Measurements from ENCODE around the gene SLC37A3.
"Not testable (repeated sequence)": the region's sequence is repeated elsewhere in the genome, so short reads cannot be mapped to it uniquely, and the experiment has no call there.

Gene SLC37A3

GRCh38 chr7:140320078-140320477 lies 78.3 kb downstream of the SLC37A3 start:
- H3K4me3 Mint-ChIP-seq; H3K27me3 Mint-ChIP-seq; H3K27ac Mint-ChIP-seq; DNase-seq; H3K9me3 Mint-ChIP-seq; H3K36me3 Mint-ChIP-seq (ENCODE audit: low read depth): not testable (repeated sequence)
- H3K4me1 Mint-ChIP-seq (ENCODE audit: low read depth): peaks cover 23% of the 10 kb centered on the region

DNA sequence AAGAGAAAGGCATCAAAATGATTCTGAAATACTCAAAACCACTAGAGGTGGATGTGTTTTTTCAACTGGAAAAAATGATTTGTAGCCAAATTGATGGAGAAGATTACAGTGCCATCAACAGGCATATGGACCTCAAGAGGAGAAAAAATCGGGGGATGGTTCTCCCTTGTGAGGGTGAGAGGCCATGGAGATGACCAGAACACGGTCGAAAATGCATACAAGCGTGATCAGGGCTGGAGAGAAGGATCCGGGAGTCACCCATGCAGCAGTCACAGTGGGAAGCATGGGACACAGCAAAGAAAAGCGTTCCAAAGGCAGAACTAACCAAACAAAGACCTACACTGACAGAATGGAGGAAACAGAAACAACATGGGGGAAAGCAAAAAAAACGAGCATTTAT lies 80.3 kb downstream of the SLC37A3 start:
- Mint-ChIP-seq H3K36me3 (ENCODE audit: low read depth) (no peaks in the 10 kb centered on the region), H3K9me3 (no peaks in the 10 kb centered on the region), H3K4me1 (ENCODE audit: low read depth) (peaks cover 23% of the 10 kb centered on the region), H3K27ac (no peak overlapping the region), H3K4me3 (no peak overlapping the region), H3K27me3 (no peaks in the 10 kb centered on the region)
- DNase-seq: no peak

- H3K4me1 Mint-ChIP-seq (ENCODE audit: low read depth): peaks cover 24% of the 10 kb centered on the region
- no peak overlapping the region for H3K4me3 Mint-ChIP-seq
- no peak for DNase-seq
- peaks cover 3% of the 10 kb centered on the region for H3K9me3 Mint-ChIP-seq
- no peaks in the 10 kb centered on the region for H3K36me3 Mint-ChIP-seq (ENCODE audit: low read depth)
- H3K27ac Mint-ChIP-seq: no peak overlapping the region
- no peaks in the 10 kb centered on the region for H3K27me3 Mint-ChIP-seq
Observed at GRCh38 chr7:140317597-140317996, 80.7 kb downstream of the SLC37A3 start.

DNA sequence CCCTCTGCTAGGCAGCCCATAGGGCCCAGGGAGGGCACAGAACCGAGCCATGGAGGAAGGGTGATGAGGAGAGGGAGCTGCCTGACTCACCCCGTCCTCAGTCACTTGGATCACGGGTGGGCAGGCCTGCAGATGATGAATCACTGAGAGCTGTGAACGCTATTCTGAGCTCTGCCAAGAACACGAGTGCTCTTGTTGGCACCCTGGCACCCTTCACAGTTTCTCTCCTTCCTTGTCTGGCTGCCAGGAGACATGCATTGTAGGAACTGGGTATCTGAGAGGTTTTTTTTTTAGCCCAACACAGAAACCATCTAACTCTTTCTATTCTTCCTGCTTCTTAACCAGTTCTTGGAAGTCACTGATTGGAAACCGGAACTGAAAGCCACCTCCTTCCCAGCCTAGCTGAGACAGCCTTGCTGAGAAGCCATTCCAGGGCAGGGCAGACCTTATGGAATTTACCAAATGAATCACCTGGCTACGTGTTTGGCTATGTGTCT lies 82.1 kb downstream of the SLC37A3 start:
- DNase-seq: peak; percentile 26
- Mint-ChIP-seq H3K4me3 (no peak overlapping the region), H3K4me1 (ENCODE audit: low read depth) (peaks cover 25% of the 10 kb centered on the region), H3K36me3 (ENCODE audit: low read depth) (peaks cover 2% of the 10 kb centered on the region), H3K27ac (peak overlapping the region; percentile 67), H3K27me3 (no peaks in the 10 kb centered on the region), H3K9me3 (peaks cover 11% of the 10 kb centered on the region)

DNA sequence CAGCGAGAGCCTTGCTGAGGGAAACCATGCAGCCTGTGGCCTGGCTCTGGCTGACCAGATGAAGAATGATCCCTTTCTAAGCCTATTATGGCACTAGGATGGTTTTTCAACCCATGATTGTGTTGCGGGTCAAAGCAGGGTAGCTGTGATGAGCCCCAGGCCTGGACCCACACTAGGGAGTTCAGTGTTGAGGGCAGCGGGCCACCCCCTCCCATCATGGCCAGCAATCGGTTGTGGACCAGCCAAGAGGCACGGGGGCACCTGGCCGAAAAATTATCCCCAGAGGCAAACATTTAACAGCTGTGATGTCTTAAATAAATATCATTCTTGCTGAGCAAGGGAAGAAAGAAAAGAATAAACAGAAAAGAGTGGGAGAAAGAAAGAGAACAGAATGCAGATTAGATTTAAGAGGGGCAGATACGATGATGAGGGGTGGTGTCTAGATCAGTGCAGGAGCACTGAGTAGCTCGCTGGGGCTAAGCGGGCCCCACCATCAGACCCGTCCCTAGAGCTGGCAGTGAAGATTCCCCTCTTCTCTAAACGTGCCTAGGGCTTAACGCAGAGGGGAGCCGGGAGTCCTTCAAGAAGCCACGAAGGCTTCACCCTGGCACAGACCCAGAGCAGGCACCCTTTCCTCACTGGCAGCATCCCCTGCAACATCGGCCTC lies 82.7 kb downstream of the SLC37A3 start:
- no peak overlapping the region for H3K27ac Mint-ChIP-seq
- peaks cover 11% of the 10 kb centered on the region for H3K9me3 Mint-ChIP-seq
- H3K36me3 Mint-ChIP-seq (ENCODE audit: low read depth): peaks cover 2% of the 10 kb centered on the region
- H3K27me3 Mint-ChIP-seq: no peaks in the 10 kb centered on the region
- H3K4me1 Mint-ChIP-seq (ENCODE audit: low read depth): peaks cover 25% of the 10 kb centered on the region
- H3K4me3 Mint-ChIP-seq: no peak overlapping the region
- no peak for DNase-seq

GRCh38 chr7:140314573-140315480 lies 83.5 kb downstream of the SLC37A3 start:
- Mint-ChIP-seq H3K27ac (no peak overlapping the region), H3K4me3 (no peak overlapping the region), H3K4me1 (ENCODE audit: low read depth) (peaks cover 23% of the 10 kb centered on the region), H3K9me3 (peaks cover 11% of the 10 kb centered on the region), H3K27me3 (no peaks in the 10 kb centered on the region), H3K36me3 (ENCODE audit: low read depth) (peaks cover 2% of the 10 kb centered on the region)
- peak; percentile 6 for DNase-seq

DNA sequence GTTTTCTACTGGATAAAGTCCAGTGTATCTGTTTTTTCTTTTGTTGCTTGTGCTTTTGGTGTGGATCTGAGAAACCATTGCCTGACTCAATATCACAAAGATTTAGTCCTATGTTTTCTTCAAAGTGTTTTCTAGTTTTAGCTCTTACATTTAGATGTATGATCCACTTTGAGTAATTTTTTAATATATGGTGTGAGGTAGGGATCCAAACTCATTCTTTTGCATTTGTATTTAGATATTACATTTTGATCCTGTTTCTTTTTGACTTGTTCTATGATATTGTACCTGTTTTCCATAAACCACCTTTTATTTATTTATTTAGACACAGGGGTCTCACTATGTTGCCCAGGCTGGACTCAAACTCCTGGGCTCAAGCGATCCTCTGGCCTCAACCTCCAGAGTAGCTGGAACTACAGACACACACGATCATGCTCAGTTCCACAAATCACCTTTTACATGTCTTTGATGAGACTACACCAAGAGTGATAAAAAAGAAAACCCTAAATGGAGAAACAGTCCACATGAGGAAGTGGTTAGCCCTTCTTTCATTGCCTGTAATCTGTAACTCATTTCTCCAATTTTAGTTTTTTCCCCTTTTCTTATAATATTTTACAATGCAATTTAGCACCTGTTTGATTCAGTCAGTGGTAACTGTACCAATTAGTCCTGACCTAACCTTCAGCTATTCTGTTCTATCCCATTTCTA lies 86.0 kb downstream of the SLC37A3 start:
- no peak for DNase-seq
- Mint-ChIP-seq H3K9me3 (peaks cover 11% of the 10 kb centered on the region), H3K36me3 (ENCODE audit: low read depth) (peaks cover 2% of the 10 kb centered on the region), H3K27ac (no peak overlapping the region), H3K27me3 (no peaks in the 10 kb centered on the region), H3K4me3 (no peak overlapping the region), H3K4me1 (ENCODE audit: low read depth) (peaks cover 15% of the 10 kb centered on the region)

DNA sequence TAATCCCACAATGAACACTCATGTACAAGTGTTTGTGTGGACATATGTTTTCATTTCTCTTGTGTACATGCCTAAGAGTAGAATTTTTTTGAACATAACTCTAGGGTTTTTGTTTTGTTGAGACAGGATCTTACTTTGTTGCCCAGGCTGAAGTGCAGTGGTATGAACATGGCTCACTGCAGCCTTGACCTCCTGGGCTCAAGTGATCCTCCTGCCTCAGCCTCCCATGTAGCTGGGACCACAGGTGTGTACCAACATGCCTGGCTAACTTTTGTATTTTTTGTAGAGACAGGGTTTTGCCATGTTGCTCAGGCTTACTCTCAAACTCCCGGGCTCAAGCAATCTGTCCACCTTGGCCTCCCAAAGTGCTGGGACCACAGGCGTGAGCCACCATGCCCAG lies 87.2 kb downstream of the SLC37A3 start:
- not testable (repeated sequence) for DNase-seq; H3K4me1 Mint-ChIP-seq (ENCODE audit: low read depth); H3K36me3 Mint-ChIP-seq (ENCODE audit: low read depth); H3K27me3 Mint-ChIP-seq; H3K4me3 Mint-ChIP-seq; H3K27ac Mint-ChIP-seq
- peaks cover 11% of the 10 kb centered on the region for H3K9me3 Mint-ChIP-seq

GRCh38 chr7:140310337-140311002 lies 87.9 kb downstream of the SLC37A3 start:
- peaks cover 11% of the 10 kb centered on the region for H3K9me3 Mint-ChIP-seq
- H3K27me3 Mint-ChIP-seq: no peaks in the 10 kb centered on the region
- no peak for DNase-seq
- no peak overlapping the region for H3K4me3 Mint-ChIP-seq
- peaks cover 2% of the 10 kb centered on the region for H3K4me1 Mint-ChIP-seq (ENCODE audit: low read depth)
- H3K36me3 Mint-ChIP-seq (ENCODE audit: low read depth): peaks cover 2% of the 10 kb centered on the region
- H3K27ac Mint-ChIP-seq: no peak overlapping the region

GRCh38 chr7:140308060-140308459 lies 90.3 kb downstream of the SLC37A3 start:
- Mint-ChIP-seq H3K36me3 (ENCODE audit: low read depth) (peaks cover 2% of the 10 kb centered on the region), H3K4me3 (no peak overlapping the region), H3K9me3 (peaks cover 11% of the 10 kb centered on the region), H3K4me1 (ENCODE audit: low read depth) (peaks cover 15% of the 10 kb centered on the region), H3K27ac (no peak overlapping the region), H3K27me3 (no peaks in the 10 kb centered on the region)
- DNase-seq: no peak

DNA sequence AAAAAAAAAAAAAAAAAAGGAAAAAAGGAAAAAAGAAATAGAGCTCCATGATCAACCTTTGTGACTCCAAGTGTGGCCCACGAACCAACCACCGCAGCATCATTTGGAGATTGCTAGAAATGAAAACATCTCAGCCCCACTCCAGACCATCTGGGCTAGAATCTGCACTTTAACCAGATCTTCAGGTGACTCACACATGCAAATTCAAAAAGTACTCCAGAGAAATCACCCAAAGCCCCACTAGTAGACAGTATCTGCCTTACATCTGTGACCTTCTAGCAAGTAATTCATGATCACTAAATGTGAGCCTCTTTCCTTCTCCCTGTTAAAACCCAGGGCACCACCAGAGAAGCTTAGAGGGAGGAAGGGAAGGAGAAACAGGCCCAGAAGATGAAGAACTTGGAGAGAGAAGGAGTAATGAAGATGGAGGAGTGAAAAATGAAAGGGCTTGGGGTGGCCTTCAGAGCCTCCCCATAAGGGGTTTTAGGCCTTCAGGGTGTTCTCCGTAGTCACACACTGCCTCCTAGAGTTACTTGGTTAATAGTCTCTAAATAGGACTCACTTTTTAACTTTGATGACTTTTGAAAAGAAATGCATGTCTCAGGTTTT lies 94.0 kb downstream of the SLC37A3 start:
- Mint-ChIP-seq H3K36me3 (ENCODE audit: low read depth) (no peaks in the 10 kb centered on the region), H3K4me1 (ENCODE audit: low read depth) (peaks cover 12% of the 10 kb centered on the region), H3K4me3 (no peak overlapping the region), H3K27me3 (no peaks in the 10 kb centered on the region), H3K27ac (peak overlapping the region; percentile 91), H3K9me3 (no peaks in the 10 kb centered on the region)
- DNase-seq: no peak

GRCh38 chr7:140300243-140301136 lies 97.8 kb downstream of the SLC37A3 start:
- peak; percentile 12 for DNase-seq
- H3K9me3 Mint-ChIP-seq: no peaks in the 10 kb centered on the region
- no peak overlapping the region for H3K4me3 Mint-ChIP-seq
- H3K27ac Mint-ChIP-seq: no peak overlapping the region
- no peaks in the 10 kb centered on the region for H3K27me3 Mint-ChIP-seq
- peaks cover 12% of the 10 kb centered on the region for H3K4me1 Mint-ChIP-seq (ENCODE audit: low read depth)
- no peaks in the 10 kb centered on the region for H3K36me3 Mint-ChIP-seq (ENCODE audit: low read depth)

GRCh38 chr7:140298213-140298612 lies 100.1 kb downstream of the SLC37A3 start:
- no peaks in the 10 kb centered on the region for H3K36me3 Mint-ChIP-seq (ENCODE audit: low read depth)
- H3K4me3 Mint-ChIP-seq: no peak overlapping the region
- H3K27ac Mint-ChIP-seq: no peak overlapping the region
- no peak for DNase-seq
- no peaks in the 10 kb centered on the region for H3K27me3 Mint-ChIP-seq
- no peaks in the 10 kb centered on the region for H3K4me1 Mint-ChIP-seq (ENCODE audit: low read depth)
- H3K9me3 Mint-ChIP-seq: no peaks in the 10 kb centered on the region

All from activated T-cell treated with anti-CD3 and anti-CD28 coated beads, Interleukin-2, amount 50 U/mL, for 24 hours (primary cell).